Thyroid gland (tissue), 4 donors: Measurements from ENCODE around the gene FXYD2. TPM values are rescaled to one million over a fixed set of nuclear protein-coding genes. Genes with fewer than 3 reads are reported as not detected.

Source experiments
- DNase-seq, 2 donors: peaks; one replicate each; pipeline ENCODE4 v3.0.0-alpha.2; 2019
- H3K27ac ChIP-seq, 3 donors: fragments of 200-600 bp; sonication (generic); 1 replicate in 2 of 3; 2 replicates in 1 of 3; pipeline ENCODE4 v1.5.1; 2016 to 2019; ENCODE audit warnings: mild to moderate bottlenecking in 1 of 3, moderate library complexity in 1 of 3
- H3K27me3 ChIP-seq: fragments of 200-600 bp; sonication (generic); one replicate; pipeline ENCODE4 v1.5.1; 2019
- H3K36me3 ChIP-seq, 2 donors: fragments of 200-600 bp; sonication (generic); one replicate each; pipeline ENCODE4 v1.5.1; 2016 to 2019
- H3K4me1 ChIP-seq, 2 donors: fragments of 200-600 bp; sonication (generic); one replicate each; pipeline ENCODE4 v1.5.1; 2017 to 2019
- H3K4me3 ChIP-seq, 3 donors: fragments of 200-600 bp; sonication (generic); replicated peaks in 1 of 3; 1 replicate in 2 of 3; 2 replicates in 1 of 3; pipeline ENCODE4 v1.5.1; 2016; ENCODE audit warnings: mild to moderate bottlenecking in 1 of 3
- H3K9me3 ChIP-seq: fragments of 200-600 bp; sonication (generic); one replicate; pipeline ENCODE4 v1.5.1; 2017
- CTCF ChIP-seq, 6 experiments: fragments of 200-600 bp in 3 of 6; fragments of 450-650 bp in 3 of 6; sonication (generic) in 3 of 6; IDR thresholded peaks; one replicate each; pipeline ENCODE4 v1.5.1; 2016 to 2019; ENCODE audit warnings: antibody characterized with exemption in 6 of 6, mild to moderate bottlenecking in 2 of 6, inconsistent platforms in 1 of 6, moderate library complexity in 1 of 6
- POLR2A ChIP-seq, 2 donors: fragments of 450-650 bp; IDR thresholded peaks; one replicate each; pipeline ENCODE4 v1.6.1; 2017; ENCODE audit warnings: antibody characterized with exemption in 2 of 2, mild to moderate bottlenecking in 2 of 2, moderate library complexity in 1 of 2
- WGBS, 2 donors: methylation state at CpG; one replicate each; pipeline ENCODE4 v1.1.5; 2017; 5-methylcytosine and 5-hydroxymethylcytosine counted together
- intact Hi-C: fragments of 100-400 bp; cut with DNase I; formaldehyde crosslinking; loops from one replicate; pipeline ENCODE4 v1.15.1; 2023
- total RNA-seq, 4 donors: library from RNA; depleted of rRNA; stranded (reverse); fragments of >200 nt; gene quantifications; one replicate each; pipeline ENCODE4 v1.2.3, GENCODE V29; 2016

Gene FXYD2
- total RNA-seq, 4 donors from 2014 or later = 0.42 to 2.8 (median 1.5) TPM

- Histone ChIP-seq H3K27me3 (no peaks in the 10 kb centered on the region), H3K9me3 (no peaks in the 10 kb centered on the region), H3K36me3 (no peaks in the 10 kb centered on the region), H3K4me3 (no peak overlapping the region), H3K27ac (no peak overlapping the region), H3K4me1 (peaks cover 18 to 45% of the 10 kb centered on the region in 2 donors)
- no peak for TF ChIP-seq CTCF (IDR thresholded peaks at IDR 0.05)
- 92 to 93% methylated on average over 5 of the region's 5 CpGs for WGBS, 2 donors
- DNase-seq = no peak
- intact Hi-C loops = no loop called here
Observed at GRCh38 chr11:117871784-117872183, 47.2 kb upstream of the FXYD2 start.

DNA sequence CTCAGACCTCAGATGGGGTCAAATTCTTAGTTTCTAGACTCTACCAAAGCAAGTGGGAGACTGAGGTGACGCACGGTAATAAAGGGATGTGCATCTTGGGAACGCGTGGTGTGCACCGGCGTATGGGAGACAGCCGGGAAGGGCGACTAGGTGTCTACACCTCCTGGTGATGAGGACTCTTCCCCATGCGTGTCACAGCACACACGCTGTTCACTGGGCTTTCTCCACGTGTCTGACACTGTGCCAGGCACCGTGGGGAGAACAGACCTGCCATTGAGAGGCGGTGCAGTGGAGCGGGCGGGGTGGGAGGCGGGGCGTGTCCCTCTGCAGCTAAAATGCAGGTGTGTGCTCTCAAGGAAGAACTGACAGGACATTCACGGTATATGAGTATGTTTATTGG is 46.6 kb upstream of the FXYD2 start:
- no peak overlapping the region for H3K4me3 ChIP-seq
- intact Hi-C loops = no loop called here
- TF ChIP-seq POLR2A (IDR thresholded peaks at IDR 0.05) (no peak), CTCF (IDR thresholded peaks at IDR 0.05) (no peak)
- DNase-seq = no peak
- peaks cover 14 to 45% of the 10 kb centered on the region in 2 donors for H3K4me1 ChIP-seq
- no peaks in the 10 kb centered on the region for H3K9me3 ChIP-seq
- no peaks in the 10 kb centered on the region for H3K36me3 ChIP-seq
- H3K27me3 ChIP-seq = no peaks in the 10 kb centered on the region
- WGBS, 2 donors = 83 to 92% methylated on average over 17 to 18 of the region's 18 CpGs
- H3K27ac ChIP-seq = no peak overlapping the region

GRCh38 chr11:117870103-117870952 is 45.8 kb upstream of the FXYD2 start:
- DNase-seq = no peak
- intact Hi-C loops = no loop called here
- no peak overlapping the region for H3K4me3 ChIP-seq
- TF ChIP-seq CTCF (IDR thresholded peaks at IDR 0.05) = no peak
- H3K27me3 ChIP-seq = no peaks in the 10 kb centered on the region
- 80 to 100% methylated on average over 2 to 8 of the region's 9 CpGs for WGBS, 2 donors
- peak overlapping the region in 1 of 3 donors; percentile 36 for H3K27ac ChIP-seq
- no peaks in the 10 kb centered on the region for H3K9me3 ChIP-seq
- peaks cover 11 to 37% of the 10 kb centered on the region in 2 donors for H3K4me1 ChIP-seq
- no peaks in the 10 kb centered on the region for H3K36me3 ChIP-seq

GRCh38 chr11:117869604-117870003 is 45.1 kb upstream of the FXYD2 start:
- intact Hi-C loops = no loop called here
- 63 to 65% methylated on average over 4 of the region's 4 CpGs for WGBS, 2 donors
- no peaks in the 10 kb centered on the region for H3K9me3 ChIP-seq
- H3K27ac ChIP-seq = peak overlapping the region in 1 of 3 donors; percentile 36
- no peaks in the 10 kb centered on the region for H3K36me3 ChIP-seq
- no peak overlapping the region for H3K4me3 ChIP-seq
- peaks cover 11 to 35% of the 10 kb centered on the region in 2 donors for H3K4me1 ChIP-seq
- TF ChIP-seq POLR2A (IDR thresholded peaks at IDR 0.05) (no peak), CTCF (IDR thresholded peaks at IDR 0.05) (no peak)
- H3K27me3 ChIP-seq = no peaks in the 10 kb centered on the region
- DNase-seq = no peak

GRCh38 chr11:117868815-117869561 is 44.4 kb upstream of the FXYD2 start:
- Histone ChIP-seq H3K27me3 (no peaks in the 10 kb centered on the region), H3K4me1 (peaks cover 11 to 35% of the 10 kb centered on the region in 2 donors), H3K27ac (peak overlapping the region in 1 of 3 donors; percentile 36), H3K9me3 (no peaks in the 10 kb centered on the region), H3K4me3 (no peak overlapping the region), H3K36me3 (no peaks in the 10 kb centered on the region)
- peak; percentile 51 to 62 for DNase-seq
- TF ChIP-seq POLR2A (IDR thresholded peaks at IDR 0.05) (no peak), CTCF (IDR thresholded peaks at IDR 0.05) (no peak)
- intact Hi-C loops = no loop called here
- 58% methylated on average over 14 to 17 of the region's 17 CpGs for WGBS, 2 donors
